HG02943 (cell line): ENCODE results near the gene CYP19A1.

ENCODE experiments used
- ATAC-seq: cut with Tn5 transposase; IDR thresholded peaks from one replicate; pipeline ENCODE4 v1.9.1; 2021; ENCODE audit warnings: mild to moderate bottlenecking, low read depth, moderate library complexity; ENCODE audit not compliant: unreplicated experiment

CYP19A1 gene

GRCh38 chr15:51363383-51363782 is 25.0 kb upstream of the CYP19A1 start:
- ATAC-seq, result no peak

- ATAC-seq, result no peak
Observed at GRCh38 chr15:51359981-51360380, 21.6 kb upstream of the CYP19A1 start.

GRCh38 chr15:51356983-51357382 is 18.6 kb upstream of the CYP19A1 start:
- ATAC-seq, result no peak

GRCh38 chr15:51356147-51356546 is 17.8 kb upstream of the CYP19A1 start:
- ATAC-seq, result no peak

- ATAC-seq, result no peak
Observed at GRCh38 chr15:51355096-51355495, 16.7 kb upstream of the CYP19A1 start.

- no peak for ATAC-seq
Observed at GRCh38 chr15:51353976-51354375, 15.6 kb upstream of the CYP19A1 start.

GRCh38 chr15:51350723-51351122 is 12.3 kb upstream of the CYP19A1 start:
- no peak for ATAC-seq

GRCh38 chr15:51349156-51349844 is 10.9 kb upstream of the CYP19A1 start:
- ATAC-seq, result no peak

- peak; percentile 87 for ATAC-seq
Observed at GRCh38 chr15:51348688-51349087, 10.3 kb upstream of the CYP19A1 start.

- no peak for ATAC-seq
Observed at GRCh38 chr15:51346136-51346535, 7.7 kb upstream of the CYP19A1 start.

- no peak for ATAC-seq
Observed at GRCh38 chr15:51343466-51343865, 5.1 kb upstream of the CYP19A1 start.

GRCh38 chr15:51342227-51342999 is 4.0 kb upstream of the CYP19A1 start:
- ATAC-seq, result no peak

- ATAC-seq, result no peak
Observed at GRCh38 chr15:51341366-51342226, 3.2 kb upstream of the CYP19A1 start, which contains the start of gene GLDN. GLDN (plus strand) TSS chr15:51341655; CDS start chr15:51341685, 30 bp downstream.

GRCh38 chr15:51335538-51336410 is 2.6 kb downstream of the CYP19A1 start:
- ATAC-seq, result peak; percentile 84

- no peak for ATAC-seq
Observed at GRCh38 chr15:51335087-51335486, 3.3 kb downstream of the CYP19A1 start.

- ATAC-seq, result no peak
Observed at GRCh38 chr15:51334011-51334451, 4.4 kb downstream of the CYP19A1 start.

- ATAC-seq, result no peak
Observed at GRCh38 chr15:51333571-51333970, 4.8 kb downstream of the CYP19A1 start.

- ATAC-seq, result no peak
Observed at GRCh38 chr15:51332206-51333147, 5.9 kb downstream of the CYP19A1 start.

- no peak for ATAC-seq
Observed at GRCh38 chr15:51331141-51331540, 7.3 kb downstream of the CYP19A1 start.
